IMR-90 (cell line): Measurements from ENCODE around the gene NCDN.

ENCODE experiments used
- CHD1 ChIP-seq: IDR thresholded peaks from 2 replicates; pipeline ENCODE4 v1.6.1; 2012; ENCODE audit warnings: low read depth, low read length, improper control_type of control experiment
- CTCF ChIP-seq: conservative IDR thresholded peaks from 2 replicates; pipeline ENCODE4 v1.5.1; 2012; ENCODE audit warnings: mild to moderate bottlenecking, low read depth, low read length, improper control_type of control experiment
- POLR2A ChIP-seq: IDR thresholded peaks from 2 replicates; pipeline ENCODE4 v1.6.1; 2012; ENCODE audit warnings: mild to moderate bottlenecking, low read depth, low read length

- TF ChIP-seq CTCF: no peak
- TF ChIP-seq CHD1: no peak
- no peak for TF ChIP-seq POLR2A
Measured at GRCh38 chr1:35603941-35604340, 46.3 kb downstream of the NCDN start.
